MM.1S (cell line): ENCODE measurements around the gene LYPD1.

Experiments
- DNase-seq: peaks from one replicate; pipeline ENCODE4 v3.0.0-alpha.2; 2015
- H2AFZ ChIP-seq: fragments of 300-600 bp; sonication (generic); 2 replicates; pipeline ENCODE4 v1.6.0; 2016; ENCODE audit warnings: antibody characterized with exemption, low read length
- H3F3A ChIP-seq: fragments of 300-600 bp; sonication (generic); 2 replicates; pipeline ENCODE4 v1.6.1; 2016; ENCODE audit warnings: mild to moderate bottlenecking, antibody characterized with exemption, low read length, moderate library complexity, mixed read lengths; ENCODE audit not compliant: insufficient read depth
- H3K27ac ChIP-seq: fragments of 300-600 bp; sonication (generic); 2 replicates; pipeline ENCODE4 v1.5.1; 2016; ENCODE audit warnings: mild to moderate bottlenecking, low read length
- H3K27me3 ChIP-seq: fragments of 300-600 bp; sonication (generic); replicated peaks from 2 replicates; pipeline ENCODE4 v1.6.0; 2016; ENCODE audit warnings: low read length; ENCODE audit not compliant: insufficient read depth
- H3K36me3 ChIP-seq: fragments of 300-600 bp; sonication (generic); replicated peaks from 2 replicates; pipeline ENCODE4 v1.6.1; 2016; ENCODE audit warnings: mild to moderate bottlenecking, low read length, mixed read lengths; ENCODE audit not compliant: insufficient read depth
- H3K4me1 ChIP-seq: fragments of 300-600 bp; sonication (generic); 2 replicates; pipeline ENCODE4 v1.6.1; 2016; ENCODE audit warnings: low read length, mixed read lengths
- H3K4me2 ChIP-seq: fragments of 300-600 bp; sonication (generic); 2 replicates; pipeline ENCODE4 v1.6.0; 2016; ENCODE audit warnings: low read depth, low read length
- H3K4me3 ChIP-seq: fragments of 300-600 bp; sonication (generic); 2 replicates; pipeline ENCODE4 v1.5.1; 2016; ENCODE audit warnings: low read length, mixed read lengths
- H3K79me2 ChIP-seq: fragments of 300-600 bp; sonication (generic); 2 replicates; pipeline ENCODE4 v1.6.1; 2016; ENCODE audit warnings: mixed run types, low read length, mixed read lengths
- H3K9ac ChIP-seq: fragments of 300-600 bp; sonication (generic); 2 replicates; pipeline ENCODE4 v1.6.1; 2016; ENCODE audit warnings: low read length, mixed read lengths
- H3K9me2 ChIP-seq: fragments of 300-600 bp; sonication (generic); replicated peaks from 2 replicates; pipeline ENCODE4 v1.6.1; 2016; ENCODE audit warnings: mild to moderate bottlenecking, low read length, mixed read lengths; ENCODE audit not compliant: insufficient read depth
- H3K9me3 ChIP-seq: fragments of 300-600 bp; sonication (generic); replicated peaks from 2 replicates; pipeline ENCODE4 v1.6.1; 2016; ENCODE audit warnings: mild to moderate bottlenecking, low read length, mixed read lengths; ENCODE audit not compliant: insufficient read depth
- H4K20me1 ChIP-seq: fragments of 300-600 bp; sonication (generic); 2 replicates; pipeline ENCODE4 v1.6.1; 2016; ENCODE audit warnings: mild to moderate bottlenecking, low read length, moderate library complexity, mixed read lengths; ENCODE audit not compliant: insufficient read depth
- CTCF ChIP-seq: fragments of 300-600 bp; sonication (generic); IDR thresholded peaks from 2 replicates; pipeline ENCODE4 v1.5.1; 2016; ENCODE audit warnings: antibody characterized with exemption, low read length, mixed read lengths
- EZH2 ChIP-seq: fragments of 300-600 bp; sonication (generic); optimal IDR thresholded peaks from 2 replicates; pipeline ENCODE3; 2017; ENCODE audit warnings: low read depth, mild to moderate bottlenecking, antibody characterized with exemption, low read length, mixed read lengths
- EZH2phosphoT487 ChIP-seq: fragments of 300-600 bp; sonication (generic); IDR thresholded peaks from 2 replicates; pipeline ENCODE4 v1.6.1; 2018; ENCODE audit warnings: antibody characterized with exemption, low read length

LYPD1 gene

GRCh38 chr2:132604561-132604960 lies 65.4 kb downstream of the LYPD1 start:
- Histone ChIP-seq H3K27me3 (no peaks in the 10 kb centered on the region), H3F3A (no peaks in the 10 kb centered on the region), H4K20me1 (no peaks in the 10 kb centered on the region), H3K79me2 (no peaks in the 10 kb centered on the region), H3K27ac (no peak overlapping the region), H3K4me1 (no peaks in the 10 kb centered on the region), H3K4me2 (no peak overlapping the region), H3K36me3 (no peaks in the 10 kb centered on the region), H2AFZ (no peak overlapping the region), H3K9me3 (no peaks in the 10 kb centered on the region), H3K4me3 (no peak overlapping the region), H3K9me2 (no peaks in the 10 kb centered on the region), H3K9ac (no peak overlapping the region)
- TF ChIP-seq CTCF = no peak
- no peak for TF ChIP-seq EZH2phosphoT487
- no peak for TF ChIP-seq EZH2
- DNase-seq = no peak

GRCh38 chr2:132599556-132599955 lies 70.4 kb downstream of the LYPD1 start:
- no peaks in the 10 kb centered on the region for H3K9me3 ChIP-seq
- DNase-seq = no peak
- H4K20me1 ChIP-seq = no peaks in the 10 kb centered on the region
- no peak overlapping the region for H3K4me2 ChIP-seq
- no peaks in the 10 kb centered on the region for H3K9me2 ChIP-seq
- H3K4me3 ChIP-seq = no peak overlapping the region
- no peaks in the 10 kb centered on the region for H3K27me3 ChIP-seq
- no peaks in the 10 kb centered on the region for H3K4me1 ChIP-seq
- TF ChIP-seq CTCF (no peak), EZH2 (no peak), EZH2phosphoT487 (no peak)
- H2AFZ ChIP-seq = no peak overlapping the region
- H3K36me3 ChIP-seq = no peaks in the 10 kb centered on the region
- H3K27ac ChIP-seq = no peak overlapping the region
- no peak overlapping the region for H3K9ac ChIP-seq
- no peaks in the 10 kb centered on the region for H3K79me2 ChIP-seq
- H3F3A ChIP-seq = no peaks in the 10 kb centered on the region

- no peak overlapping the region for H3K4me3 ChIP-seq
- H3F3A ChIP-seq = no peaks in the 10 kb centered on the region
- no peaks in the 10 kb centered on the region for H3K9me2 ChIP-seq
- no peak overlapping the region for H3K9ac ChIP-seq
- no peaks in the 10 kb centered on the region for H3K36me3 ChIP-seq
- no peak for DNase-seq
- H4K20me1 ChIP-seq = no peaks in the 10 kb centered on the region
- H3K4me1 ChIP-seq = no peaks in the 10 kb centered on the region
- H3K79me2 ChIP-seq = no peaks in the 10 kb centered on the region
- no peak overlapping the region for H3K4me2 ChIP-seq
- no peak overlapping the region for H2AFZ ChIP-seq
- no peaks in the 10 kb centered on the region for H3K9me3 ChIP-seq
- H3K27me3 ChIP-seq = no peaks in the 10 kb centered on the region
- no peak for TF ChIP-seq EZH2phosphoT487
- no peak for TF ChIP-seq EZH2
- TF ChIP-seq CTCF = no peak
- no peak overlapping the region for H3K27ac ChIP-seq
Observed at GRCh38 chr2:132598536-132598935, 71.5 kb downstream of the LYPD1 start.
